SU-DHL-6 (cell line): ENCODE results near the gene TMEM86B.

Source experiments
- H2AFZ ChIP-seq: fragments of 200-600 bp; sonication (generic); 2 replicates; pipeline ENCODE4 v1.6.1; 2014; ENCODE audit warnings: low read depth, mild to moderate bottlenecking, moderate library complexity, mixed read lengths, antibody characterized with exemption, low read length; ENCODE audit not compliant: severe bottlenecking
- H3F3A ChIP-seq: fragments of 200-600 bp; shearing (Covaris generic); 2 replicates; pipeline ENCODE4 v1.6.0; 2016; ENCODE audit warnings: antibody characterized with exemption, mild to moderate bottlenecking; ENCODE audit not compliant: insufficient read depth
- H3K27ac ChIP-seq: fragments of 200-600 bp; sonication (generic); 2 replicates; pipeline ENCODE4 v1.5.1; 2016; ENCODE audit warnings: low read depth, mild to moderate bottlenecking, low read length, moderate library complexity, mixed read lengths
- H3K27me3 ChIP-seq: fragments of 200-600 bp; sonication (generic), shearing (Covaris generic); 2 replicates; pipeline ENCODE4 v1.6.0; 2014; ENCODE audit warnings: mild to moderate bottlenecking, low read length
- H3K36me3 ChIP-seq: fragments of 200-600 bp; sonication (generic); 2 replicates; pipeline ENCODE4 v1.6.1; 2014; ENCODE audit warnings: mild to moderate bottlenecking, low read length, mixed read lengths
- H3K4me2 ChIP-seq: fragments of 300-600, 200-600 bp; shearing (Covaris generic), sonication (generic); 2 replicates; pipeline ENCODE4 v1.6.0; 2014; ENCODE audit warnings: low read length, low read depth, mild to moderate bottlenecking; ENCODE audit not compliant: poor library complexity, severe bottlenecking
- H3K4me3 ChIP-seq: fragments of 200-600 bp; sonication (generic); 2 replicates; pipeline ENCODE4 v1.5.1; 2014; ENCODE audit warnings: antibody characterized with exemption, low read length, mild to moderate bottlenecking, mixed read lengths; ENCODE audit not compliant: insufficient read depth, poor library complexity, severe bottlenecking
- H3K79me2 ChIP-seq: fragments of 200-600 bp; sonication (generic); 2 replicates; pipeline ENCODE4 v1.6.1; 2014; ENCODE audit warnings: mild to moderate bottlenecking, low read length, moderate library complexity; ENCODE audit not compliant: insufficient read depth
- H3K9ac ChIP-seq: fragments of 200-600 bp; sonication (generic); 2 replicates; pipeline ENCODE4 v1.7.0; 2014; ENCODE audit warnings: mild to moderate bottlenecking, low read length
- H3K9me2 ChIP-seq: fragments of 200-600 bp; sonication (generic); replicated peaks from 2 replicates; pipeline ENCODE4 v1.6.1; 2014; ENCODE audit warnings: low read length; ENCODE audit not compliant: insufficient read depth
- H3K9me3 ChIP-seq: fragments of 200-600 bp; sonication (generic); 2 replicates; pipeline ENCODE4 v1.6.1; 2014; ENCODE audit warnings: low read length, mixed read lengths; ENCODE audit not compliant: insufficient read depth
- H4K20me1 ChIP-seq: fragments of 200-600 bp; sonication (generic); 2 replicates; pipeline ENCODE4 v1.6.1; 2014; ENCODE audit warnings: low read depth, mild to moderate bottlenecking, antibody characterized with exemption, low read length, moderate library complexity, mixed read lengths
- EZH2phosphoT487 ChIP-seq: fragments of 200-600 bp; sonication (generic), shearing (Covaris generic); conservative IDR thresholded peaks from 2 replicates; pipeline ENCODE4 v1.6.1; 2018; ENCODE audit warnings: mild to moderate bottlenecking, antibody characterized with exemption, low read length, moderate library complexity, mixed read lengths
- TF ChIP-seq, protein P1 (sequence below): fragments of 200-600 bp; sonication (generic); IDR thresholded peaks from one replicate; pipeline ENCODE4 v1.5.1; 2017; ENCODE audit warnings: antibody characterized with exemption, mild to moderate bottlenecking, low read length, moderate library complexity; ENCODE audit not compliant: insufficient read depth, poor library complexity, severe bottlenecking

The TMEM86B gene

DNA sequence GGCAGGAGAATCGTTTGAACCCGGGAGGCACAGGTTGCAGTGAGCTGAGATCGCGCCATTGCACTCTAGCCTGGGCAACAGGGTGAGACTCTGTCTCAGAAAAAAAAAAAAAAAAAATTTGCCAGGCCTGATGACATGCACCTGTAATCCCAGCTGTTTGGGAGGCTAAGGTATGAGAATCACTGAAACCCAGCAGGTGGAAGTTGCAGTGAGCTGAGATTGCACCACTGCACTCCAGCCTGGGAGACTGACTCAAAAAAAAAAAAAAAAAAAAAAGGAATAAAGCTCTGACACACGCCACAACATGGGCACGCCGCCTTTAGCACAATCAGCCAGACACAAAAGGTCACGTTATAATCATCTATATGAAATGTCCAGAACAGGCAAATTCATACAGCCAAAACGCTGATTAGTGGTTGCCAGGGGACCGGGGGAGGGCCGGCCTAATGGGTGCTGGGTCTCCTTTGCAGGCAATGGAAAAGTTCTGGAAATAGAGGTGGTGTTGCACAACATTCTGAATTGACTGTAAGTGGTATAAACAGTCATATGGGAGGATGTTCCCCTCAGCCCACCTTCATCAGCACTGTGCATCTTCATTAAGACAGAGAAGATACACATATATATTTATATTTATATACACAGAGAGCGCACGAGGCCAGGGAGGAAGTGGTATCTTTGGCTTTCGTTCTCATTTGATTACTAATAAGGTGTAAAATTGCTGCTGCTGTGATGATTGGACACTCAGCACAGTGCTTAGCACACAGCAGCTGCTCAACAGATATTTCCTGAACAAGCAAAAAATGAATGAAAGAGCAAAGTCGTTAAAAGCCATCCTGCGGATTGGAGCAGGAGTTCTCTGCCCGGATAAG, 47.5 kb upstream of the TMEM86B start:
- no peak for TF ChIP-seq EZH2phosphoT487
- TF ChIP-seq, protein P1, sequence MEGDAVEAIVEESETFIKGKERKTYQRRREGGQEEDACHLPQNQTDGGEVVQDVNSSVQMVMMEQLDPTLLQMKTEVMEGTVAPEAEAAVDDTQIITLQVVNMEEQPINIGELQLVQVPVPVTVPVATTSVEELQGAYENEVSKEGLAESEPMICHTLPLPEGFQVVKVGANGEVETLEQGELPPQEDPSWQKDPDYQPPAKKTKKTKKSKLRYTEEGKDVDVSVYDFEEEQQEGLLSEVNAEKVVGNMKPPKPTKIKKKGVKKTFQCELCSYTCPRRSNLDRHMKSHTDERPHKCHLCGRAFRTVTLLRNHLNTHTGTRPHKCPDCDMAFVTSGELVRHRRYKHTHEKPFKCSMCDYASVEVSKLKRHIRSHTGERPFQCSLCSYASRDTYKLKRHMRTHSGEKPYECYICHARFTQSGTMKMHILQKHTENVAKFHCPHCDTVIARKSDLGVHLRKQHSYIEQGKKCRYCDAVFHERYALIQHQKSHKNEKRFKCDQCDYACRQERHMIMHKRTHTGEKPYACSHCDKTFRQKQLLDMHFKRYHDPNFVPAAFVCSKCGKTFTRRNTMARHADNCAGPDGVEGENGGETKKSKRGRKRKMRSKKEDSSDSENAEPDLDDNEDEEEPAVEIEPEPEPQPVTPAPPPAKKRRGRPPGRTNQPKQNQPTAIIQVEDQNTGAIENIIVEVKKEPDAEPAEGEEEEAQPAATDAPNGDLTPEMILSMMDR = no peak
- Histone ChIP-seq H2AFZ (no peak overlapping the region), H3K36me3 (no peaks in the 10 kb centered on the region), H3K4me2 (peak overlapping the region; percentile 59), H3K79me2 (no peaks in the 10 kb centered on the region), H3K27me3 (no peaks in the 10 kb centered on the region), H3K9me3 (no peaks in the 10 kb centered on the region), H3K27ac (peak overlapping the region; percentile 82), H4K20me1 (no peaks in the 10 kb centered on the region), H3K9me2 (no peaks in the 10 kb centered on the region), H3K9ac (peak overlapping the region; percentile 25; the same call in 1 of the 2 replicates), H3F3A (peaks cover 35% of the 10 kb centered on the region), H3K4me3 (no peak overlapping the region)

DNA sequence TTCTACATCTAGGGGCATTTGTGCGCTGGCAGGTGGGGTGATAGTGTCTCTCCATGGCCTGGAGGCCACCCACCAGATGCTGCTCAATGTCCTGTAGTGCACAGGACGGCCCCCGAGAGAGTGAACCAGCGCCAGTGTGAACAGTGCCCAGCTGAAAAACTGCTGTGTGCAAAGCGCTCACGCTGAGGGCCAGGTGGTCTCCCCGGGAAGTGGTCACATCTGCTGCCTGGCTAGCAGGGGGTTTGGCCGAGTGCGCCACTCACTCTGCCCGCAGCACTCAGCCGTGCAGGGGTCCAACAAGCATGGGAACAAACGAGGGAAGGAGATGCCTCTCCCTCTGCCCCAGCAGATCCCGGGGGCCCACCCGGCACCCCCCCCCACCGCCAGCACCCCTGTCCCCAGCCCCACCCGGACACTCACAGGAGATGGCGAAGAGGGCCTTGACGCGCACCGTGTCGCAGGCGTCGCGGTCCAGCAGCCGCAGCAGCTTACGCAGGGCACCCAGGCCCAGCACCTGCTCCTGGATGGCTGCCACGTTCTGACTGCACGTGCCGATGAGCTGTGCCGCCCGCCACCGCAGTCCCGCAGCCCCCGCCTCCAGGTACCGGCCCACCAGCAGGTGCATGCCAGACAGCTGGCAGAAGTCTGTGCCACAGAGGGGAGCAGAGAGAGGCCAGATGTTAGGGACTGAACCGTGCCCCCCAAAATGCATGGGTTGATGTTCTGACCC, 45.6 kb upstream of the TMEM86B start:
- no peaks in the 10 kb centered on the region for H3K36me3 ChIP-seq
- no peak overlapping the region for H3K4me2 ChIP-seq

DNA sequence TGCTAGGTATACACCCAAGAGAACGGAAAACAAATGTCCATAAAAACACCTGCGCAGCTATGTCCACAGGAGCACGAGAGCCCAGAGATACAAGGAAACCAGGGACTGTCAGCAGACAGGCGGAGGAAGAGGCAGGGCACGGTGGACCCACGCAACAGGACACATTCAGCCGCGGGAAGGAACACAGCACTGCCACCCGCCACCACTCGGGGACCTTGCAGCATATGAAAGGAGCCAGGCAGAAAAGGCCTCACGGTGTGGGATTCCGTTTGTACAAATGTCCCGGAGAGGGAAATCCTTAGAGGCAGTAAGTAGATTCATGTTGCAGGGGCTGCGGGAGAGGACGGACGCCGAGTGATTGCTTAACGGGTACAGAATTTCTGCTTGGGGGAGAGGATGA, 43.6 kb upstream of the TMEM86B start:
- Histone ChIP-seq H3K27ac (no peak overlapping the region), H3K36me3 (no peaks in the 10 kb centered on the region)

More for the DNA sequence above, 45.6 kb upstream of the TMEM86B start:
- Histone ChIP-seq H3K9ac (no peak overlapping the region), H3K9me2 (no peaks in the 10 kb centered on the region), H3K4me3 (no peak overlapping the region), H3F3A (peaks cover 25% of the 10 kb centered on the region), H3K79me2 (no peaks in the 10 kb centered on the region), H3K27ac (no peak overlapping the region), H3K27me3 (no peaks in the 10 kb centered on the region), H2AFZ (no peak overlapping the region), H4K20me1 (no peaks in the 10 kb centered on the region), H3K9me3 (no peaks in the 10 kb centered on the region)
- TF ChIP-seq, protein P1 = no peak
- TF ChIP-seq EZH2phosphoT487 = no peak

More for the DNA sequence above, 43.6 kb upstream of the TMEM86B start:
- TF ChIP-seq, protein P1 = no peak
- TF ChIP-seq EZH2phosphoT487 = no peak
- H3K79me2 ChIP-seq = no peaks in the 10 kb centered on the region
- H3F3A ChIP-seq = peaks cover 19% of the 10 kb centered on the region
- H3K9me2 ChIP-seq = no peaks in the 10 kb centered on the region
- H3K9ac ChIP-seq = no peak overlapping the region
- no peaks in the 10 kb centered on the region for H3K9me3 ChIP-seq
- H3K4me3 ChIP-seq = no peak overlapping the region
- H4K20me1 ChIP-seq = no peaks in the 10 kb centered on the region
- no peaks in the 10 kb centered on the region for H3K27me3 ChIP-seq
- no peak overlapping the region for H2AFZ ChIP-seq
- no peak overlapping the region for H3K4me2 ChIP-seq
